Spinal cord (tissue), 10 donors: ENCODE results near the gene TXNL4B. TPM values are rescaled to one million over a fixed set of nuclear protein-coding genes. Genes with fewer than 3 reads are reported as not detected.
"Not testable (repeated sequence)": the region's sequence is repeated elsewhere in the genome, so short reads cannot be mapped to it uniquely, and the experiment has no call there.

Source experiments
- DNase-seq, 6 donors: peaks; one replicate each; pipeline versions ENCODE4 v3.0.0 to v3.0.0-alpha.2; 2013 to 2015; ENCODE audit warnings: low spot score in 6 of 6, low read depth in 4 of 6
- H3K27ac ChIP-seq: one replicate; pipeline ENCODE4 v1.5.1; 2013; ENCODE audit warnings: low read depth, low read length, control low read depth
- H3K27me3 ChIP-seq: one replicate; pipeline ENCODE4 v1.6.1; 2013; ENCODE audit warnings: low read length; ENCODE audit not compliant: control insufficient read depth, insufficient read depth
- H3K36me3 ChIP-seq: one replicate; pipeline ENCODE4 v1.6.1; 2013; ENCODE audit warnings: low read length; ENCODE audit not compliant: control insufficient read depth, insufficient read depth
- H3K4me1 ChIP-seq: one replicate; pipeline ENCODE4 v1.6.1; 2013; ENCODE audit warnings: low read length; ENCODE audit not compliant: control insufficient read depth, insufficient read depth
- H3K4me3 ChIP-seq: one replicate; pipeline ENCODE4 v1.5.1; 2013; ENCODE audit warnings: low read depth, low read length, control low read depth
- H3K9me3 ChIP-seq: one replicate; pipeline ENCODE4 v1.6.1; 2013; ENCODE audit warnings: low read length; ENCODE audit not compliant: control insufficient read depth, insufficient read depth
- WGBS: methylation state at CpG from one replicate; pipeline ENCODE4 v1.1.5; 2013; ENCODE audit warnings: missing lambda C conversion rate; ENCODE audit not compliant: insufficient coverage; 5-methylcytosine and 5-hydroxymethylcytosine counted together
- polyA plus RNA-seq, 2 donors: library from polyadenylated mRNA; unstranded; fragments of 120-200 nt; gene quantifications; one replicate each; pipeline ENCODE4 v1.2.1, GENCODE V29; 2013; ENCODE audit not compliant: insufficient read length in 2 of 2
- total RNA-seq, 2 donors: library from RNA; depleted of rRNA in 1 of 2; stranded (reverse); fragments of 120-200 nt in 1 of 2; fragments of >200 nt in 1 of 2; gene quantifications; one replicate each; pipeline versions ENCODE4 v1.2.3 to v1.2.4, GENCODE V29; 2013 to 2014
- donor health status: healthy.

TXNL4B gene
- total and polyA plus RNA-seq, 4 donors, result 9.8 to 15.6 (median 14.1) TPM

GRCh38 chr16:72083778-72084404, 9.5 kb downstream of the TXNL4B start:
- Histone ChIP-seq H3K27ac (no peak overlapping the region), H3K36me3 (peaks cover 27% of the 10 kb centered on the region), H3K27me3 (no peaks in the 10 kb centered on the region), H3K9me3 (no peaks in the 10 kb centered on the region), H3K4me3 (no peak overlapping the region), H3K4me1 (no peaks in the 10 kb centered on the region)
- DNase-seq, result no peak
- WGBS, result 46% methylated on average over 2 of the region's 3 CpGs

GRCh38 chr16:72076991-72077706, 16.3 kb downstream of the TXNL4B start:
- H3K9me3 ChIP-seq, H3K4me1 ChIP-seq, H3K4me3 ChIP-seq, DNase-seq, H3K36me3 ChIP-seq, H3K27me3 ChIP-seq, H3K27ac ChIP-seq: not testable (repeated sequence)
- WGBS, result no CpG with 5 or more reads among the region's 5 CpGs

- 95% methylated on average over 2 of the region's 6 CpGs for WGBS
- H3K27me3 ChIP-seq, H3K4me3 ChIP-seq, H3K36me3 ChIP-seq, H3K9me3 ChIP-seq, H3K27ac ChIP-seq, DNase-seq: not testable (repeated sequence)
- peaks cover 12% of the 10 kb centered on the region for H3K4me1 ChIP-seq
These were observed 18.4 kb downstream of the TXNL4B start for GRCh38 chr16:72075067-72075466.

GRCh38 chr16:72073560-72074230, 19.7 kb downstream of the TXNL4B start:
- H3K4me3 ChIP-seq, result peak overlapping the region; percentile 4
- H3K27ac ChIP-seq, result peak overlapping the region; percentile 90
- no peaks in the 10 kb centered on the region for H3K27me3 ChIP-seq
- WGBS, result 69% methylated on average over 6 of the region's 8 CpGs
- peaks cover 12% of the 10 kb centered on the region for H3K4me1 ChIP-seq
- no peaks in the 10 kb centered on the region for H3K36me3 ChIP-seq
- peak in 2 of 6 donors; percentile 20 to 81 for DNase-seq
- no peaks in the 10 kb centered on the region for H3K9me3 ChIP-seq

GRCh38 chr16:72072514-72073342, 20.7 kb downstream of the TXNL4B start:
- WGBS, result 29% methylated on average over 10 of the region's 12 CpGs
- Histone ChIP-seq H3K27ac (peak overlapping the region; percentile 90), H3K9me3 (no peaks in the 10 kb centered on the region), H3K4me1 (peaks cover 12% of the 10 kb centered on the region), H3K27me3 (no peaks in the 10 kb centered on the region), H3K36me3 (no peaks in the 10 kb centered on the region), H3K4me3 (no peak overlapping the region)
- DNase-seq, result peak in 2 of 6 donors; percentile 14 to 67

- Histone ChIP-seq H3K36me3 (no peaks in the 10 kb centered on the region), H3K4me1 (peaks cover 12% of the 10 kb centered on the region), H3K9me3 (no peaks in the 10 kb centered on the region), H3K4me3 (no peak overlapping the region), H3K27me3 (no peaks in the 10 kb centered on the region), H3K27ac (peak overlapping the region; percentile 2)
- WGBS, result 50% methylated on average over 1 of the region's 4 CpGs
- DNase-seq, result no peak
These were observed 24.5 kb downstream of the TXNL4B start for GRCh38 chr16:72068930-72069329.

GRCh38 chr16:72066747-72067146, 26.7 kb downstream of the TXNL4B start:
- WGBS, result no CpG with 5 or more reads among the region's 1 CpG
- no peaks in the 10 kb centered on the region for H3K36me3 ChIP-seq
- no peaks in the 10 kb centered on the region for H3K9me3 ChIP-seq
- DNase-seq, result peak in 3 of 6 donors; percentile 26 to 88 (median 55)
- H3K27me3 ChIP-seq, result no peaks in the 10 kb centered on the region
- no peak overlapping the region for H3K27ac ChIP-seq
- H3K4me3 ChIP-seq, result peak overlapping the region; percentile 6
- H3K4me1 ChIP-seq, result no peaks in the 10 kb centered on the region

- H3K27ac ChIP-seq, result no peak overlapping the region
- H3K36me3 ChIP-seq, result no peaks in the 10 kb centered on the region
- no peaks in the 10 kb centered on the region for H3K4me1 ChIP-seq
- WGBS, result 83% methylated on average over 10 of the region's 10 CpGs
- H3K9me3 ChIP-seq, result no peaks in the 10 kb centered on the region
- no peak overlapping the region for H3K4me3 ChIP-seq
- H3K27me3 ChIP-seq, result no peaks in the 10 kb centered on the region
- no peak for DNase-seq
These were observed 29.0 kb downstream of the TXNL4B start for GRCh38 chr16:72064361-72064894.

- Histone ChIP-seq H3K4me3 (no peak overlapping the region), H3K27me3 (no peaks in the 10 kb centered on the region), H3K27ac (no peak overlapping the region), H3K36me3 (no peaks in the 10 kb centered on the region), H3K4me1 (no peaks in the 10 kb centered on the region), H3K9me3 (no peaks in the 10 kb centered on the region)
- DNase-seq, result no peak
- 100% methylated on average over 1 of the region's 1 CpG for WGBS
These were observed 31.9 kb downstream of the TXNL4B start for GRCh38 chr16:72061564-72061963.
